Urothelium cell line (cell line): ENCODE measurements around the gene JADE2.

Source experiments
- DNase-seq: peaks from one replicate; pipeline ENCODE4 v3.0.0; 2011; ENCODE audit warnings: low spot score, mixed read lengths
- FAIRE-seq: peaks from 2 replicates; lab custom pipeline; 2011; peaks lifted over from hg19 to GRCh38; lab: Jason Lieb, UNC

Gene JADE2

GRCh38 chr5:134566741-134567221 is 41.3 kb downstream of the JADE2 start:
- FAIRE-seq, result no peak

GRCh38 chr5:134567641-134568336 is 42.3 kb downstream of the JADE2 start:
- FAIRE-seq (no peak), DNase-seq (no peak)

More at GRCh38 chr5:134566741-134567221, 41.3 kb downstream of the JADE2 start:
- no peak for DNase-seq

- no peak for DNase-seq
- no peak for FAIRE-seq
These were observed 42.8 kb downstream of the JADE2 start for GRCh38 chr5:134568337-134568700.

- FAIRE-seq (no peak), DNase-seq (no peak)
These were observed 43.6 kb downstream of the JADE2 start for GRCh38 chr5:134568761-134569695.

- FAIRE-seq (no peak), DNase-seq (no peak)
These were observed 44.4 kb downstream of the JADE2 start for GRCh38 chr5:134569758-134570364.

- no peak for DNase-seq
- no peak for FAIRE-seq
These were observed 44.9 kb downstream of the JADE2 start for GRCh38 chr5:134570365-134570758.

DNA sequence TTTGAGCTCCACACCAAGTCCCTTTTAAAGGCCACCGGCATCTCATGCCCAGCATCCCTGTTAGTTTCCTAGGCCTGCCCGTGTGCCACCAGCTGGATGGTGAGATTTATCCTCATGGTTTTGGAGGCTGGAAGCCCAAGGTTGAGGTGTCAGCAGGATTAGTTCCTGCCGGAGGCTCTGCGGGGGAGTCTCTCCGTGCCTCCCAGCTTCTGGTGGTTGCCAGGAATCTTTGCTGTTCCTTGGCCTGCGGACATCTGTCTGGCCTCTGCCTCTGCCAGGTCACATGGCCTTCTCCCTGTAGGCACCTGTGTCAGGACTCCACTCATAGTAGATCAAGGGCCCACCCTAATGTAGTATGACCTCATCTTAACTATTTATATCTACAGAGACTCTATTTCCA is 45.4 kb downstream of the JADE2 start:
- DNase-seq (no peak), FAIRE-seq (no peak)

GRCh38 chr5:134571693-134572405 is 46.4 kb downstream of the JADE2 start:
- no peak for DNase-seq
- no peak for FAIRE-seq

- FAIRE-seq (no peak), DNase-seq (no peak)
These were observed 47.3 kb downstream of the JADE2 start for GRCh38 chr5:134572811-134573210.

DNA sequence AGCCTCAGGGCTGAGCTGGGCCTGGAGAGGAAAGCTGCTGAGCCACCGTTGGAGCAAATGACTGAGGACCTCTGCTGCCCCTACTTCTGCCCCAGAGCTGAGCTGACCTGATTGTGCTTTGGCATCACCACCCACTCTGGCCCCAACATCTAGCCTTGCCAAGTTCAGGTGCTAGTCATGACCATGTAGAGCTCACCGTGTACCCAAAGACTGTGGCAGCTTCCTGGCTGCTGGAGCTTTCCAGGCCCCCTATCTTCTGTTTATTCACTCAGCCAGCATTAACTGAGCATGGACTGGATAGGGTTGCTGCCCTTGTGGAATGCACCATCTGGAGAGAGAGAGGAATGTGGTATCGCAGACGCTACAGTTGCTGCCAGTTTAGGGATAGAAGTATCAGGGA is 49.1 kb downstream of the JADE2 start:
- DNase-seq, result no peak
- FAIRE-seq, result no peak

DNA sequence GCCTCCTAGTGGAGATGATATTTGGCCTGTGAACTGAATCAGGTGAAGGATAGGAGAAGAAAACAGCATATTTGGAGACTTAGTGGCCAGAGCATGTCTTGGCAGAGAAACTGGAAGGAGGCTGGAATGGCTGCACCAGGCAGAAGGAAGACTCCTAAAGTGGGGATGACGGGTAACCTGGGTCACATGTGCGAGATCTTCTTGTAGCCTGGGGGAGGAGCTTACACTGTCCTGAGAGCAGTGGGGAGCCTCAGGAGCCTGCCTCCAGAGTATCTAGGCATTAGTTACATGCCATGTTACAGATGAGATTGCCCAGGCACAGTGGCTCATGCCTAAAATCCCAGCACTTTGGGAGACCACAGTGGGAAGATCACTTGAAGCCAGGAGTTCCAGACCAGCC is 49.8 kb downstream of the JADE2 start:
- DNase-seq (no peak), FAIRE-seq (no peak)

DNA sequence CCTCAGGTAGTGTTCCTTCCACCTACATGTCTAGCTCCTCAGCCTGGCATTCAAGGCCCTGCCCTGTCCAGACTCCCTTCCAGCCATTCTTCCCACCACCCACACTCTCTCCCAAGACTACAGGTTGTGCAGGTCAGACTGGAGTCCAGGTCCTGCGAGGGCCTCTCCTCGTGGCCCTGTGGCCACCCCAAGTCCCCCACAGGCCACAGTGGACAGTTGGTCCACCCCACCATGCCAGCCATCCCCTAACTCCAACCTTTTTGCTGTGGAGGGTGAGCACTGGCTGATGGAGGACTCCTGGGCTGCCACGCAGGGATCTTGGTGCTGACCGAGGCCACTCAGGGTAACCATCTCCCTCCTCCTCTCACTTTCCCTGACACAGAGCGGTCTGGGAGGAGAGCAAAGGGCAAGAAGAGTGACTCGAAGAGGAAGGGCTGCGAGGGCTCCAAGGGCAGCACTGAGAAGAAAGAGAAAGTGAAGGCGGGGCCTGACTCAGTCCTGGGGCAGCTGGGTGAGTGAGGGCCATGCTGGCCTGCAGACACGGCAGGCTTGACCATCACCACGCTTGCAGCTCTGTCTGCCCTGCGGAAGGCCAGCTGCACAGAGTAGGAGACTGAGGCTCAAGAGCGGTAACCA is 51.0 kb downstream of the JADE2 start:
- DNase-seq (no peak), FAIRE-seq (no peak)

DNA sequence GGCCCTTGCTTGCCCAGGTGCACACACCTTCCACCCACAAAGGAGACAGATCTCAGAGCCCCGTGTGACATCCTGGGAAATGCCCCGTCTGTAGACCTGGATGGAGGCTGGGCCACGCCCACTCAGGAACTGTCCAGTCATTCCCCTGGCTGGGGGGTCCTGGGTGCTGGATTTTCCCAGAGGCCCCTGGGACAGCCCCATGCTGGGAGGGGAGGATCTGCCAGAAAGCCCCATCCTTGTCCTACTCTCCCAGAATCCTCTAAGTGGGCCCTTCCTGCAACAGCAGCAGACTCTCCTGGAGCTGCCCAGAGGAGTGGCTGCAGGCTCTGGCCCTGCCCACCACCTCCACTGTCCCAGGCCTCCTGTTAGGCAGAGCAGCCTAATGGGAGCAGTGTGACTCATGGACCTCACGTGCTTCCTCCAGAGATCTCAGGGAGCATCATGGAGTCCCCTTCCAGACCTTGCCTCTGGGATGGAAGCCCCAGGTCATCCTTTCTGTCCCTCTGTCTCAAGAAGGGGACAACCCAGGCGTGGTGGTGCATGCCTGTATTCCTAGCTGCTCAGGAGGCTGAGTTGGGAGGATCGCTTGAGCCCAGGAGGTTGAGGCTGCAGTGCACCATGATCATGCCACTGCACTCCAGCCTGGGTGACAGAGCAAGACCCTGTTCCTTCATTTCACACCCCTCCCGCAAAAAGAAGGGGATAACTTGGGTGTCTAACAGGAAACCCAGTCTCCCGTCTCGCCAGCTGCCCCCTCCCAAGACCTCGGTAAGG is 51.7 kb downstream of the JADE2 start:
- FAIRE-seq (no peak), DNase-seq (peak; percentile 35)

DNA sequence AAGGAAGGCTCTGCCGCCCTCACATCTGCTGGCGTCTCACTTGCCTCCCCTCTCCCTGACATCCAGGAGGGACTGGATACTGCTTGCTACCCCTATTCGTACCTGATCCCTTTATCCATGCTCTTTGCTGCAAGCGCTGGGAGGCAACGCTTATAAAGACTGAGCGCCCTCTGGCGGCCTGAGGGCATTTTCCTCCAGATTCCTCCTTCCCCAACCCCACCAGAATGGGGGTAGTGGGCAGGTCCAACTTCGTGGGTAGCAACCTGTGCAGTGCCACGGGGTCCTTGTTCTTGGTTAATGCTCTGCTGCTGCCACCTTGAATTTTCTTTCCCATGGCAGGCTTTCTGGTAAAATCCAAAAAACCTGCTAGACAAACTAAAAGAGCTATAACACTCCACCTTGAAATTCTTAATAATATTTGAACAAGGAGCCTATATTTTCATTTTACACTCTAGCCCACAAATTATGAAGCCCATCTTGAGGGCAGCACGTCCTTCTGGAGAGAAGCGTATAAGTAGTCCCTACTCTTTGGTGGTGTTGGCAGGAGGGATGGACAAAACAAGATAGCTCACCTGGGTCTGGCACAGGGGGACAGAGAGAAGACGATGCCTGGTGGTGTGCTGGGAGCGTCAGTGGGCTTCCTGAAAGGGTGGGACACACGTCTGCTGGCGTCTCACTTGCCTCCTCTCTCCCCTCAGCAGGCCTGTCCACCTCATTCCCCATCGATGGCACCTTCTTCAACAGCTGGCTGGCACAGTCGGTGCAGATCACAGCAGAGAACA is 52.5 kb downstream of the JADE2 start:
- FAIRE-seq (no peak), DNase-seq (peak; percentile 58)

DNA sequence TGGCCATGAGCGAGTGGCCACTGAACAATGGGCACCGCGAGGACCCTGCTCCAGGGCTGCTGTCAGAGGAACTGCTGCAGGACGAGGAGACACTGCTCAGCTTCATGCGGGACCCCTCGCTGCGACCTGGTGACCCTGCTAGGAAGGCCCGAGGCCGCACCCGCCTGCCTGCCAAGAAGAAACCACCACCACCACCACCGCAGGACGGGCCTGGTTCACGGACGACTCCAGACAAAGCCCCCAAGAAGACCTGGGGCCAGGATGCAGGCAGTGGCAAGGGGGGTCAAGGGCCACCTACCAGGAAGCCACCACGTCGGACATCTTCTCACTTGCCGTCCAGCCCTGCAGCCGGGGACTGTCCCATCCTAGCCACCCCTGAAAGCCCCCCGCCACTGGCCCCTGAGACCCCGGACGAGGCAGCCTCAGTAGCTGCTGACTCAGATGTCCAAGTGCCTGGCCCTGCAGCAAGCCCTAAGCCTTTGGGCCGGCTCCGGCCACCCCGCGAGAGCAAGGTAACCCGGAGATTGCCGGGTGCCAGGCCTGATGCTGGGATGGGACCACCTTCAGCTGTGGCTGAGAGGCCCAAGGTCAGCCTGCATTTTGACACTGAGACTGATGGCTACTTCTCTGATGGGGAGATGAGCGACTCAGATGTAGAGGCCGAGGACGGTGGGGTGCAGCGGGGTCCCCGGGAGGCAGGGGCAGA is 53.3 kb downstream of the JADE2 start:
- DNase-seq, result no peak
- no peak for FAIRE-seq

- DNase-seq (no peak), FAIRE-seq (no peak)
These were observed 53.9 kb downstream of the JADE2 start for GRCh38 chr5:134579284-134579771.

DNA sequence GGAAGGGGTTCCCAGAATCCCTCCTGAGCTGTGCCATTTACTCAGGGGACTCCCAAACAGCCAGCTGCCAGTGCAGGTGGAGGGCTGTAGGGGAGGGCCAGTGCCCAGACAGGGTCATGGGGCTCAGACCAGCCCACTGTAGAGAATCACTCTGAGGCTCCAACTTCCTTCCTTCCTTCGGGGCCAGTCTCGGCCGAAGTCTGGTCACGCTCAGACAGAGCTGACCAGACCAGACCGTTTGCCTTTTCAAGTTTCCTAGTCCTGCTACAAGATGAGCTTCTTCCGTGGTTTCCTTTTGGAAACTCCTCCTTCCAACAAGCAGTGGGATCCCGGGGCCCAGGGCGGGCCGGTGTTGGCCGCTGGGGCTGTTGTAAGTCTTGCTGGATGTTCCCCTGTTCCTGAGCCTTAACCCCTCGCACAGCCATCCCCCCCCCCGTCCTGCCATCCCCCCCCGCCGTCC is 54.6 kb downstream of the JADE2 start:
- DNase-seq (no peak), FAIRE-seq (no peak)
